Activated CD4-positive, alpha-beta memory T cell treated with anti-CD3 and anti-CD28 coated beads for 36 hours (primary cell): ENCODE data around the gene MAD1L1. TPM values are rescaled to one million over a fixed set of nuclear protein-coding genes. Genes with fewer than 3 reads are reported as not detected.

Experiments used
- CTCF ChIA-PET: fragments of 350-600 bp; sonication (Branson Sonifier 250); formaldehyde crosslinking; loops from one replicate; lab custom pipeline; 2021; ENCODE audit warnings: antibody characterized with exemption, inconsistent platforms; lab: Charles Lee
- POLR2A ChIA-PET: fragments of 350-600 bp; sonication (Branson Sonifier 250); formaldehyde crosslinking; loops from one replicate; lab custom pipeline; 2021; ENCODE audit warnings: antibody characterized with exemption; lab: Charles Lee
- DNase-seq: peaks from one replicate; pipeline ENCODE4 v3.0.0-alpha.2; 2020
- H3K27ac Mint-ChIP-seq: one replicate; pipeline ENCODE4 v1.8.0; 2021; ENCODE audit warnings: mixed read lengths
- H3K27me3 Mint-ChIP-seq: one replicate; pipeline ENCODE4 v1.8.0; 2021; ENCODE audit warnings: mixed read lengths
- H3K36me3 Mint-ChIP-seq: one replicate; pipeline ENCODE4 v1.8.0; 2021; ENCODE audit warnings: mixed read lengths
- H3K4me1 Mint-ChIP-seq: one replicate; pipeline ENCODE4 v1.8.0; 2021; ENCODE audit warnings: low read depth, mixed read lengths
- H3K4me3 Mint-ChIP-seq: one replicate; pipeline ENCODE4 v1.8.0; 2021; ENCODE audit warnings: mild to moderate bottlenecking, mixed read lengths
- H3K9me3 Mint-ChIP-seq: one replicate; pipeline ENCODE4 v1.8.0; 2021; ENCODE audit warnings: mixed read lengths
- intact Hi-C: fragments of 100-400 bp; cut with micrococcal nuclease; formaldehyde crosslinking; loops from one replicate; pipeline ENCODE4 v1.15.1; 2023
- microRNA-seq: library from miRNA; unstranded; fragments of <30 nt; microRNA quantifications from one replicate; pipeline ENCODE4 v1.2.0, GENCODE V29; 2022; ENCODE audit warnings: borderline number of aligned reads, borderline microRNAs expressed, borderline replicate concordance
- total RNA-seq, 2 experiments: library from RNA; stranded (reverse); gene quantifications; one replicate each; pipeline ENCODE4 v1.2.3, GENCODE V29; 2021

The MAD1L1 gene
- total RNA-seq, 2 experiments from 2014 or later, result 44.4 to 47.8 TPM

DNA sequence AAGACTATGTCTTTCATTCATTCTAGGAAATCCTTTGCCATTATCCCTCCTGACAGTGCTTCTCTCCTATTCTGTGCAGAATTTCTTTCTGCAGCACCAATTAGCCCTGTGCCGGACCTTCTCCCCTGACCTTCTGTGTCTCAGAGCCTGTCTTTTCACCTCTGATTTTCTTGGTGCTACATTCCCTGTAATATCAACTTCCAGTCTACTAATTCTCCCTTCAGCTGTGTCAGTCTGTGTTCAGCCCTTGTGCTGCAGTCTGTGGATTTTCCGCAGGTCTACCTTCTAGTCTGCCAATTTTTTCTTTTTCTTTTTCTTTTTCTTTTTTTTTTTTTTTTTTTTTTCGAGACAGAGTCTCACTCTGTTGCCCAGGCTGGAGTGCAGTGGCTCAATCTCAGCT, 446.9 kb downstream of the MAD1L1 start:
- Mint-ChIP-seq H3K4me1 (no peaks in the 10 kb centered on the region), H3K27me3 (peaks cover 8% of the 10 kb centered on the region), H3K9me3 (peaks cover 5% of the 10 kb centered on the region), H3K36me3 (no peaks in the 10 kb centered on the region), H3K27ac (no peak overlapping the region), H3K4me3 (no peak overlapping the region)
- POLR2A ChIA-PET, result no interaction called here
- CTCF ChIA-PET, result no interaction called here
- intact Hi-C loops, result no loop called here
- no peak for DNase-seq

DNA sequence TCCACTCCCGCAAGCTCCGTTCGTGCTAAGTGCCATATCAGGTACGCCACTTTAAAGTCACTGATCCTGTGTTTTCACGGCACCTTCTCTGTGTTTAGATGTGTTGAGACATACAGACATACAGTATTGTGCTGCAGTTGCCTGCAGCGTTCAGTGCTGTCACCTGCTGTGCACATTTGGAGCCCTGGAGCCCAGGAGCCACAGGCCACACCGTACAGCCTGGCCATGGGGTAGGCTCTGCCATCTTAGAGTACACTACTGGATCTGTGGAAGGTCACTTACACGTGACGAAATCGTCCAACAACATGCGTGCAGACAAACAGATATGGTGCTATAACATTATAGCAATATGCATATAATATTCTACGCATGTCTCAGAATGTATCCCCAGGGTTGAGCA, 451.4 kb downstream of the MAD1L1 start:
- POLR2A ChIA-PET, result no interaction called here
- no peak for DNase-seq
- Mint-ChIP-seq H3K27ac (no peak overlapping the region), H3K36me3 (no peaks in the 10 kb centered on the region), H3K9me3 (peaks cover 15% of the 10 kb centered on the region), H3K4me1 (no peaks in the 10 kb centered on the region), H3K4me3 (no peak overlapping the region), H3K27me3 (peaks cover 14% of the 10 kb centered on the region)
- intact Hi-C loops, result no loop called here
- CTCF ChIA-PET, result no interaction called here

GRCh38 chr7:1779445-1779844, 453.3 kb downstream of the MAD1L1 start:
- Mint-ChIP-seq H3K4me3 (no peak overlapping the region), H3K36me3 (no peaks in the 10 kb centered on the region), H3K27ac (no peak overlapping the region), H3K27me3 (peaks cover 10% of the 10 kb centered on the region), H3K4me1 (no peaks in the 10 kb centered on the region), H3K9me3 (peaks cover 19% of the 10 kb centered on the region)
- POLR2A ChIA-PET, result no interaction called here
- CTCF ChIA-PET, result no interaction called here
- no peak for DNase-seq
- intact Hi-C loops, result no loop called here

- H3K36me3 Mint-ChIP-seq, result peaks cover 2% of the 10 kb centered on the region
- DNase-seq, result no peak
- H3K4me3 Mint-ChIP-seq, result no peak overlapping the region
- no peak overlapping the region for H3K27ac Mint-ChIP-seq
- no peaks in the 10 kb centered on the region for H3K4me1 Mint-ChIP-seq
- peaks cover 10% of the 10 kb centered on the region for H3K27me3 Mint-ChIP-seq
- POLR2A ChIA-PET, result no interaction called here
- CTCF ChIA-PET, result no interaction called here
- intact Hi-C loops, result no loop called here
- H3K9me3 Mint-ChIP-seq, result peaks cover 26% of the 10 kb centered on the region
These were observed 455.6 kb downstream of the MAD1L1 start for GRCh38 chr7:1777122-1777521.

DNA sequence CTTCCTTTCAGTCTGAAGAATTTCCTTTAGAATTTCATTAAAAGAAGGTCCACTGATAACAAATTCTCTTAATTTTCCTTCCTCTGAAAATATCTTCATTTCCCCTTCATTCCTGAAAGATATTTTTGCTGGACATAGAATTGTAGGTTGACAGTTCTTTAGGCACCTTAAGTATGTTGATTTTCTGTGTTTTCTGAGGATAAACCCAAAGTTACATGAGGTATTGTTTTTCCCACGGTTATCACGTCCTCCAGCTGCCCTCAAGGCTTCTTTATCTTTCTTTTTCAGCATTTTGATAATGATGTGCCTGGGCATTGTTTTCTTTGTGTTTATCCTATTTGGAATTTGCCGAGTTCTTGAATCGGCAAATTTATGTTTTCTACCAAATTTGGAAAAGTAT, 457.4 kb downstream of the MAD1L1 start:
- DNase-seq, result no peak
- Mint-ChIP-seq H3K36me3 (peaks cover 2% of the 10 kb centered on the region), H3K4me3 (no peak overlapping the region), H3K27ac (no peak overlapping the region), H3K4me1 (no peaks in the 10 kb centered on the region), H3K9me3 (peaks cover 26% of the 10 kb centered on the region), H3K27me3 (peaks cover 10% of the 10 kb centered on the region)
- intact Hi-C loops, result no loop called here
- ChIA-PET POLR2A (no interaction called here), CTCF (no interaction called here)

DNA sequence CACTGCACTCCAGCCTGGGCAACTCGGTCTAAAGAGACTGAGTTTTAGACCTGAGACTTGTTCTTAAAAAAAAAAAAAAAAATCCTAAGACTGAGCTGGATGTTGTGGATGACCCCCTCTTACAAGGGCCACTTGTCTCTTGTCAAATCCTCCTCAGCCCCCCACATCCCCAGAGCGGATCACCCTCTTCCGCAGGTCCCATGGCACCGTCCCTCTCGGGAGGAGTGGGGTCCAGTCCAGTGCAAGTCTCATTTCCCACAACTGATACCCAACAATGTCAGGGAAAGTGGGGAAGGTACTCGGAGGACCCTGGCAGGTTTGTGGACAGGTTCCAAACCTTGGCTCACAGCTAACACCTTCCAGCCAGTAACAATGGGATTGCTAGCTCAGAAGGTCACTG, 462.4 kb downstream of the MAD1L1 start:
- Mint-ChIP-seq H3K27ac (no peak overlapping the region), H3K9me3 (peaks cover 12% of the 10 kb centered on the region), H3K36me3 (peaks cover 2% of the 10 kb centered on the region), H3K4me1 (no peaks in the 10 kb centered on the region), H3K4me3 (no peak overlapping the region), H3K27me3 (peaks cover 2% of the 10 kb centered on the region)
- DNase-seq, result no peak
- ChIA-PET POLR2A (interaction anchor here (0.6 kb wide), 1 partner anchor 34 kb away, joined by 4 read pairs; no protein-coding TSS in a partner anchor), CTCF (no interaction called here)
- intact Hi-C loops, result no loop called here

DNA sequence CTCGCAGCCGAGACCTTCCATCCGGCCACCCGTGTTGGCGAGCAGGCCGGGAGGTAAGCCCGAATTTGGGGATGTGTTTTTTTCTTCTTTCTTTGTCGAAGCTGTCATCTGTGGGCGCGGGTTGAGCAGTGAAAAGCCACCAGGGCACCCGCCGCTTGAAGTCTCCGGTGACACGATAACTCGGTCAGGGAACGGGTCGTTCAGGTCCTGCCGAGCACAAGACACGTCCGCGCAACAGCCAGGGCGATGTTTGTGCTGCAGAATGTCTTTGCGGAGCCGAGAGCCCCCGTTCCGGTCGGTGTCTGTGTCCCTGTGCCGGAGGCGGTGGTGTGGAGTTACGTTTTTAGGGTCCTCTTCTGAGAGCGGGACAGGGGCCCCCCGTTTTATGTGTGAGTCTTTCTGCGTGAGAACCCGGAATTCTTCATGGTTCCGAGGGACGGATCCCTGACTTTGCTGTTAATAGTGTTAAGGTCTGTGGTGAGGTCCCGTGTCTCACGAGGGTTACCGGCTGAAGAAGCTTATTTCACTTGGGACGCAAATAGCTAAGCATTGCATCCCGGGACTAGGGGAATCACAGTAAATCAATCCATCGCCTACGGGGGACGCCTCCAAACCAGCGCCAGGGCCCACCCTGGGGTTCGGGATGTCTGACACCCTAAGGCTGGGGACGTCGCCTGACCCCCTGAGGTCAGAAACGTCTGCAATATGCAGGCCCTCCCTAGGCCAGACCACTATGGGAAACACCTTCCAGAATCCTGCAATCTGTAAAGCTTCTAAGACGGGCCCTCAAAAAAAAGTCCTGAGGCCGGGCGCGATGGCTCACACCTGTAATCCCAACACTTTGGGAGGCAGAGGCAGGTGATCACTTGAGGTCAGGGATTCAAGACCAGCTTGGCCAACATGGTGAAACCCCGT, 463.2 kb downstream of the MAD1L1 start:
- no peak for DNase-seq
- Mint-ChIP-seq H3K4me1 (no peaks in the 10 kb centered on the region), H3K27me3 (peaks cover 2% of the 10 kb centered on the region), H3K27ac (no peak overlapping the region), H3K36me3 (peaks cover 2% of the 10 kb centered on the region), H3K4me3 (no peak overlapping the region), H3K9me3 (peaks cover 7% of the 10 kb centered on the region)
- CTCF ChIA-PET, result no interaction called here
- intact Hi-C loops, result no loop called here
- POLR2A ChIA-PET, result no interaction called here

DNA sequence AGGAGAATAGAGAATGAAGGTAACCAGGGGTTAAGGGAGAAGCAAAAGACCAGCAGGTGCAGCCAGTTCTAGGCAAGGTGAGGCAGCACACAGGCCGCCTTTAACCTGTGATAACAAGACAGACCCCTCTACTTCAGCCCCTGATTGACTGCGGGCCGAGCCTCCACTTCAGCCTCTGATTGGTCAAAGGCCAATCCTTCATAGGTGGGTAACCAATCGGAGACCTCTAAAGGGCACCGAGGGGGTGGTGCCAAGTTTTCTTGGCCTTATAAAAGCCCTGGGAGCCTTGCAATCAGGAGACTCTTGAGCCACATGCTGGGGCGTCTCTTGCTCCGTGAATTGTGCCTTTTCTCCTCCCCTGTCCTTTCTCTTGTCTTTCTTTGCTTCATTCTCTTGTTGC, 463.9 kb downstream of the MAD1L1 start:
- CTCF ChIA-PET, result no interaction called here
- intact Hi-C loops, result no loop called here

DNA sequence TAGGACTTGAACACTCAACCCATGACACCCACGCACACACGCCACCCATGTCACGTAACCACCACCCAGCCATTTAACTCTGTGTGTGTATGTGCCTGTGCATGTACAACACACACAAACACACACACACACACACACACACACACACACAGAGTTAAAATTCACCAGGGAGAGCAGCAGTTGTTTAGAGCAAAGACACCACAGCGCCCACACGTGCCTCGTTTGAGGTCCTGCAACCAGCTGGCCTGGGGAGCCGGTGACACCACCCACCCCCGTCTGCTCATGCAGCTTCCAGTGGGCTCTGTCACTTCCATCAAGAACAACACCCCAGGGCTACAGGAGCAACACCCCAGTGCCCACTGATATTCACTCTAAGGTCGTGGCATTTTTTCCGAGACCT, 465.2 kb downstream of the MAD1L1 start:
- H3K4me1 Mint-ChIP-seq, result no peaks in the 10 kb centered on the region
- H3K36me3 Mint-ChIP-seq, result no peaks in the 10 kb centered on the region
- CTCF ChIA-PET, result no interaction called here
- no peak overlapping the region for H3K27ac Mint-ChIP-seq
- H3K9me3 Mint-ChIP-seq, result peaks cover 12% of the 10 kb centered on the region
- H3K4me3 Mint-ChIP-seq, result no peak overlapping the region
- DNase-seq, result no peak
- intact Hi-C loops, result no loop called here
- POLR2A ChIA-PET, result no interaction called here
- peaks cover 2% of the 10 kb centered on the region for H3K27me3 Mint-ChIP-seq

More for the DNA sequence above, 463.9 kb downstream of the MAD1L1 start:
- Mint-ChIP-seq H3K36me3 (peaks cover 2% of the 10 kb centered on the region), H3K27ac (no peak overlapping the region), H3K27me3 (peaks cover 2% of the 10 kb centered on the region), H3K4me3 (no peak overlapping the region), H3K9me3 (peaks cover 10% of the 10 kb centered on the region), H3K4me1 (no peaks in the 10 kb centered on the region)
- DNase-seq, result no peak
- POLR2A ChIA-PET, result no interaction called here

Small RNAs within 50 kb of the gene (microRNA-seq; reads per million reads assigned to microRNA genes)
- gene MIR4655, result not detected
- gene MIR6836, result not detected

Other genes with a start within 250 kb of the MAD1L1 start
- 10 to 100 TPM; 25.5 to 26.9 TPM for gene MRM2, start 9.3 kb upstream of the MAD1L1 start, total RNA-seq
- gene NUDT1, start 9.3 kb upstream of the MAD1L1 start, total RNA-seq, result 100 to 1,000 TPM; 112 to 114 TPM
- gene SNX8, start 81.5 kb upstream of the MAD1L1 start, total RNA-seq, result 10 to 100 TPM; 35.4 to 40.2 TPM
- 100 to 1,000 TPM; 179 to 182 TPM for gene EIF3B, start 121.9 kb upstream of the MAD1L1 start, total RNA-seq
- gene CHST12, start 170.7 kb upstream of the MAD1L1 start, total RNA-seq, result 1 to 10 TPM; 3.7 to 3.9 TPM
- not detected for gene GRIFIN, start 243.5 kb upstream of the MAD1L1 start, total RNA-seq